NB4 (cell line): ENCODE measurements around the gene MLC1.

Experiments
- DNase-seq: peaks from one replicate; pipeline ENCODE4 v3.0.0; 2010; ENCODE audit warnings: low read depth
- H3K4me3 ChIP-seq: one replicate; pipeline ENCODE4 v1.5.1; 2011; ENCODE audit warnings: mild to moderate bottlenecking, low read depth, low read length, moderate library complexity
- MYC ChIP-seq: IDR thresholded peaks from 2 replicates; pipeline ENCODE4 v1.6.1; 2011; ENCODE audit warnings: low read depth, low read length
- POLR2A ChIP-seq: IDR thresholded peaks from 2 replicates; pipeline ENCODE4 v1.6.1; 2011; ENCODE audit warnings: mild to moderate bottlenecking; ENCODE audit not compliant: insufficient read length; ENCODE audit errors: extremely low read depth
- TF ChIP-seq, protein P1 (sequence below): IDR thresholded peaks from one replicate; pipeline ENCODE4 v1.5.1; 2012; ENCODE audit warnings: low read depth, low read length
- TF ChIP-seq, protein P2 (sequence below): IDR thresholded peaks from 2 replicates; pipeline ENCODE4 v1.6.1; 2011; ENCODE audit warnings: low read depth, low read length

MLC1 gene

DNA sequence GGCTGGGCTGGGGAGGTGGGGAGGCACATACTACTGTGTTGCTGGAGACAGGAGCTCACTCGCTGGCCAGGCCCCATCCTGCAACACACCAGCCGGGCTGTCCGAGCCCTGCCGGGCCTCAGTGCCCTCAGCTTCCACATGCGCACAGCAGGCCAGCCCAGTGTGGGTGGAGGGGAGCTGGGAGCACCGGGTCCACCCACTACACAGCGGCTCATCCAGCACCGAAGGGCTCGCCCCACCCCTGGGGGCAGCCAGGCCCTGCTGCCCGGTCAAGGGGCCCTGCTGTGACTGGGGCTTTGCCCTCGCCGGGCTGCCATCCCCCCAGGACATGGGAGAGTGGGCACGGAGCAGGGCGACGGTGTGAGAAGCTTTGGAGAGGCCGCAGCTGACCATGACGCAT lies 36.4 kb downstream of the MLC1 start:
- no peak for DNase-seq
- H3K4me3 ChIP-seq: no peak overlapping the region
- TF ChIP-seq, protein P1, sequence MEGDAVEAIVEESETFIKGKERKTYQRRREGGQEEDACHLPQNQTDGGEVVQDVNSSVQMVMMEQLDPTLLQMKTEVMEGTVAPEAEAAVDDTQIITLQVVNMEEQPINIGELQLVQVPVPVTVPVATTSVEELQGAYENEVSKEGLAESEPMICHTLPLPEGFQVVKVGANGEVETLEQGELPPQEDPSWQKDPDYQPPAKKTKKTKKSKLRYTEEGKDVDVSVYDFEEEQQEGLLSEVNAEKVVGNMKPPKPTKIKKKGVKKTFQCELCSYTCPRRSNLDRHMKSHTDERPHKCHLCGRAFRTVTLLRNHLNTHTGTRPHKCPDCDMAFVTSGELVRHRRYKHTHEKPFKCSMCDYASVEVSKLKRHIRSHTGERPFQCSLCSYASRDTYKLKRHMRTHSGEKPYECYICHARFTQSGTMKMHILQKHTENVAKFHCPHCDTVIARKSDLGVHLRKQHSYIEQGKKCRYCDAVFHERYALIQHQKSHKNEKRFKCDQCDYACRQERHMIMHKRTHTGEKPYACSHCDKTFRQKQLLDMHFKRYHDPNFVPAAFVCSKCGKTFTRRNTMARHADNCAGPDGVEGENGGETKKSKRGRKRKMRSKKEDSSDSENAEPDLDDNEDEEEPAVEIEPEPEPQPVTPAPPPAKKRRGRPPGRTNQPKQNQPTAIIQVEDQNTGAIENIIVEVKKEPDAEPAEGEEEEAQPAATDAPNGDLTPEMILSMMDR: no peak

DNA sequence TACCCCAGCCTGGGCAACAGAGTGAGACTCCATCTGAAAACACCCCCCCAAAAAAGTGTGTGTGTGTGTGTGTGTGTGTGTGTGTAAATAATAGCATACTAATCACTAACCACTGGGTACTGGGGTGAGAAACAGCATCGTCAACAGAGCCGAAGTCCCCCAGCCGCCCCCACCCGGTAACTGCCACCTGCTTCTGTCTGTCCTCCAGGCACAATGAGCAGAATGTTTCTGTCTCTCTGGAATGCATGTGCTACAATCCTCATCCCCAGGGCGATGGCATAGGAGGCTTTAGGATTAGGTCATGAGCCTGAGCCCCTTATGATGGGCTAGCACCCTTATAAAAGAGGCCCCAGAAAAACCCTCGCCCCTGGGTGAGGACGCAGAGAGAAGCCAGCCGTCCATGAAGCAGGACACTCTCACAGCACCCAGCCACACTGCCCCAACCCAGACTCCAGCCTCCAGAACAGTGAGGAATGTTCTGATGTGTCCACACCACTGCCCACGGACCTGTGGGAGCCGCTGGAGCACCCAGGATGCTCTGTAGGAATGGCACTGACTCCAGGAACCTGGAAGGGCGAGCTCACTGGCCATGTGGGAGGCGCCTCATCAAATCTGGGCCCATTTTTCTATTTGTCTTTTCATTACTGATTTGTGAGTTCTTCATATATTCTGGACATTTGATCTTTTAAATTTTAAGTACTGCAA lies 37.0 kb downstream of the MLC1 start:
- no peak overlapping the region for H3K4me3 ChIP-seq
- TF ChIP-seq, protein P1: no peak
- TF ChIP-seq, protein P2, sequence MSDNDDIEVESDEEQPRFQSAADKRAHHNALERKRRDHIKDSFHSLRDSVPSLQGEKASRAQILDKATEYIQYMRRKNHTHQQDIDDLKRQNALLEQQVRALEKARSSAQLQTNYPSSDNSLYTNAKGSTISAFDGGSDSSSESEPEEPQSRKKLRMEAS: no peak
- TF ChIP-seq POLR2A (no peak), MYC (no peak)
- DNase-seq: no peak

DNA sequence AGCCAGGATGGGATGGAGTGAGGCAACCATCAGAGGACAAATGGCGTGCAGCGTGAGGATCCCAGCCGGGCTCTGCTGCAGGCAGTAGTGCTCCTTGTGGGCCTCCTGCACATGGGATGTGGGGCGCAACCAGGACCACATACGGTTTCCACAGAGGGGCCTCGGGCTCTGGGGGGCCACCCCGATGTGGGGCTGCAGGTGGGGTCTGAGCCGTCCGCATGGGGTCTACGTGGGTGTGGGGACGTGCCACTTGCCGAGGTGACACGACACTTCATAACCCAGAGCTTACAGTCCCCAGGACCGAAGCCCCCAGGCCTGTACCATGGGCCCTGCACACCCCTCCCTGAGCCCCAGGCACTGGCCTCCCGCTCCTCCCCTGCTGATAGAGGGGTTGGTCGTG lies 37.9 kb downstream of the MLC1 start:
- no peak for DNase-seq
- TF ChIP-seq, protein P2: no peak
- no peak for TF ChIP-seq POLR2A
- TF ChIP-seq MYC: no peak
- TF ChIP-seq, protein P1: no peak
- no peak overlapping the region for H3K4me3 ChIP-seq

DNA sequence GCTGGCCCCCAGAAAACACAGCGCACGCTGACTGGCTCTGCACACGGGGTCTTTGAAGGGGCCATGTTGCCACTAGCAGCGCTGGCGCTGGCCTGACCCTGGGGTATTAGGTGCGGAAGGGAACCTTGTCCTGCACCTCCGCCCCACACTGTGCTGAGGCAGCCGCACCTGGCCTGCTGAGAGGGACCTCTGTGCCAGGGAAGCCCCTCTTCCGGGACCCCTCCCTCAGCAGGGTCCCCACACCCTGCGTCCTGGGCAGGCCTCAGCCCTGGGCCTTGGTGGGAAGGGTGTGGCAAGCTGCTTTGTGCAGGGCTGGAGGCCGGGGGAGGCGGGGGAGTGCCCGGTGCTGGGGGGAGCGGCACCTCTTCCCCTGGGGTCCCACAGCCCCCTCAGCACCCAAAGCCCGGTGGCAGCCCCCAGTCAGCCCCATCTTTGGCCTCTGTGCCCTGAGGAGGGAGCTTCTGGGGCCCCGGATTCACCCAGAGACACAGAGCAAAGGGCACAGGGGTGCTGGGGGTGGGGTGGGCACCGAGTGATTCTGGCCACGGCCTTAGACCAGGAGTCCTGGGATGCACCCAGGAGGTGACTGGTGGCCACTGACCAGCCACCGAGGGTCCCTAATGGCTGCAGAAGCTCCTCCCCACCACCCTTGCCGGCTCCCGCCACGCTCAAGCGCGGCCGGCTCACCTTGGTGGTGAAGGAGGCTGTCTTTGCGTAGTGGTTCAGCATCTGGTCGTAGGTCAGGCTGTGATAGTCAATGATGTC lies 38.6 kb downstream of the MLC1 start:
- H3K4me3 ChIP-seq: no peak overlapping the region
- DNase-seq: no peak
- no peak for TF ChIP-seq POLR2A

DNA sequence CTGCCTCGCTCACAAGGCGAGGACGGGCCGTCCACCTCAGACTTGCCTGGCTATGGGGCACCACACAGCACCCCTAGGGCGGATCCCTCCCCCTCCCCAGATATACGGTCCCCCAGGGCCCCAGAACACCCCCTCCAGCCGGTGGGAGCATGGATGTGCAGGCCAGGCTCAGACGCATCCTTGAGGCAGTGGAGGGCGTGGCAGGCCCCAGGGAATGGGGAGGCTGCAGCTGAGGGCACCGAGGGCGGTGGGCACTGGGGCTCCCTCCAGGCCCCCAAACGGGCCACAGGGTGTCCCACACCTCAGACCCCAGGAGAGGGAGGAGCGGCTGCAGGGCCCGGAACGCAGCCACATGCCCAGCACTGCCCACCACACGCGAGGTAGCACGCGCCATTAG lies 39.2 kb downstream of the MLC1 start:
- no peak for DNase-seq
- H3K4me3 ChIP-seq: no peak overlapping the region
- TF ChIP-seq POLR2A (no peak), MYC (no peak)
- TF ChIP-seq, protein P2: no peak
- TF ChIP-seq, protein P1: no peak

DNA sequence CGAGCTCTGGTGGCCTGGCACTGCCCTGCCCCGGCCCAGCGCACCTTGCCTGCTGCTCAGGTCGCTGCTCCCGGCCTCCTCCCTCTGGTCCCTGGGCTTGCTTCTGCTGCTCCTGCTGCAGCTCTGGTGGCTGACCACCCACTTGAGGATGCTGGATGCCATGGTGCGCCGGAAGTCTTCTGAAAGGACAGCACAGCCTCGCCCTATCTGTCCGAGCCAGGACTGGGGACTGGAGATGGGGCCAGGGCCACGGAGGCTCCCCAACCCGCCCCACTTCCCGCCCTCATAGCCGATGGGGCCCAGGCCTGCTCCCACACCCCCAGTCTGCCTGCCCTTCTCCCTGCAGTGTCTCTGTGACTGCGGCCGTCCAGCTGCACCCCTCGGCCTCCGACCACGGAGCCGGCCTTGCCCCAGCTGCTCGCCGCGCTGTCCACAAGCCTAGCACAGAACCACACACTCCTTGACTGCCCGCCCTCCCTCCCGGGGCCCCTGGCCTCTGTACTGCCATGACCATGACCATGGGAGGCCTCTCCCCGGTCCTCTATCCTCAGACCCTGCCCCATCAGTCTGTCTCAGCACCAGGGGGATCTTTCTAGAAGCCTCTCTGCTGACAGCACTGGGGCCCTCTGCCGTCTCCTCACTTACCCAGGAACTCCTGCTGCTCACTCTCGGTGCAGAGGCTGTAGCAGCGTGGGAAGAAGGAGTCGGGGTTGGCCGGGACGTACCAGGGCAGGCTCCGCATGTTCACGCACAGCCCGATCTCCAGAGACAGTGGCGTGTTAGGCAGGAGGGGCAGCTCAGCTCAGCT lies 39.8 kb downstream of the MLC1 start:
- TF ChIP-seq, protein P2: no peak
- TF ChIP-seq MYC (no peak), POLR2A (no peak)
- TF ChIP-seq, protein P1: no peak

More for the DNA sequence above, 39.8 kb downstream of the MLC1 start:
- no peak overlapping the region for H3K4me3 ChIP-seq
- no peak for DNase-seq
